ENCODE measurements around the gene PDZD2.

Gene PDZD2

GRCh38 chr5:32057187-32058096 is 418.5 kb downstream of the PDZD2 start:
- Histone ChIP-seq H3K79me2 (ENCODE audit: low read length) (no peaks in the 10 kb centered on the region), H4K20me1 (ENCODE audit: insufficient read depth, low read length) (no peaks in the 10 kb centered on the region), H3K27ac (ENCODE audit: low read length) (no peak overlapping the region), H3K36me3 (replicated peaks; ENCODE audit: low read depth, low read length) (no peaks in the 10 kb centered on the region), H3K4me2 (ENCODE audit: low read length) (no peak overlapping the region), H3K4me3 (ENCODE audit: low read length) (no peak overlapping the region), H3K9ac (ENCODE audit: low read length) (no peak overlapping the region), H3K9me3 (ENCODE audit: insufficient read depth, low read length) (no peaks in the 10 kb centered on the region), H3K4me1 (ENCODE audit: low read length) (no peaks in the 10 kb centered on the region), H2AFZ (ENCODE audit: low read depth, low read length) (no peak overlapping the region), H3K27me3 (ENCODE audit: low read depth, low read length) (no peaks in the 10 kb centered on the region)
- TF ChIP-seq EZH2phosphoT487 (IDR thresholded peaks at IDR 0.05; ENCODE audit: low read depth), result no peak
- no peak for TF ChIP-seq CTCF (IDR thresholded peaks at IDR 0.05; ENCODE audit: low read depth, low read length)

GRCh38 chr5:32058101-32058500 is 419.2 kb downstream of the PDZD2 start:
- Histone ChIP-seq H4K20me1 (ENCODE audit: insufficient read depth, low read length) (no peaks in the 10 kb centered on the region), H3K27me3 (ENCODE audit: low read depth, low read length) (no peaks in the 10 kb centered on the region), H3K9me3 (ENCODE audit: insufficient read depth, low read length) (no peaks in the 10 kb centered on the region), H3K9ac (ENCODE audit: low read length) (no peak overlapping the region), H3K27ac (ENCODE audit: low read length) (no peak overlapping the region), H2AFZ (ENCODE audit: low read depth, low read length) (no peak overlapping the region), H3K36me3 (replicated peaks; ENCODE audit: low read depth, low read length) (no peaks in the 10 kb centered on the region), H3K4me2 (ENCODE audit: low read length) (no peak overlapping the region), H3K4me3 (ENCODE audit: low read length) (no peak overlapping the region), H3K79me2 (ENCODE audit: low read length) (no peaks in the 10 kb centered on the region), H3K4me1 (ENCODE audit: low read length) (no peaks in the 10 kb centered on the region)
- TF ChIP-seq EZH2phosphoT487 (IDR thresholded peaks at IDR 0.05; ENCODE audit: low read depth), result no peak
- no peak for TF ChIP-seq CTCF (IDR thresholded peaks at IDR 0.05; ENCODE audit: low read depth, low read length)

- Histone ChIP-seq H3K27ac (ENCODE audit: low read length) (no peak overlapping the region), H3K9ac (ENCODE audit: low read length) (no peak overlapping the region), H3K36me3 (replicated peaks; ENCODE audit: low read depth, low read length) (no peaks in the 10 kb centered on the region), H3K4me1 (ENCODE audit: low read length) (no peaks in the 10 kb centered on the region), H3K4me2 (ENCODE audit: low read length) (no peak overlapping the region), H4K20me1 (ENCODE audit: insufficient read depth, low read length) (no peaks in the 10 kb centered on the region), H3K4me3 (ENCODE audit: low read length) (no peak overlapping the region), H2AFZ (ENCODE audit: low read depth, low read length) (no peak overlapping the region), H3K9me3 (ENCODE audit: insufficient read depth, low read length) (no peaks in the 10 kb centered on the region), H3K79me2 (ENCODE audit: low read length) (no peaks in the 10 kb centered on the region), H3K27me3 (ENCODE audit: low read depth, low read length) (no peaks in the 10 kb centered on the region)
- no peak for TF ChIP-seq CTCF (IDR thresholded peaks at IDR 0.05; ENCODE audit: low read depth, low read length)
- no peak for TF ChIP-seq EZH2phosphoT487 (IDR thresholded peaks at IDR 0.05; ENCODE audit: low read depth)
Measured at GRCh38 chr5:32058997-32059396, 420.1 kb downstream of the PDZD2 start.

- H2AFZ ChIP-seq (ENCODE audit: low read depth, low read length), result no peak overlapping the region
- no peaks in the 10 kb centered on the region for H3K9me3 ChIP-seq (ENCODE audit: insufficient read depth, low read length)
- H3K27ac ChIP-seq (ENCODE audit: low read length), result no peak overlapping the region
- H3K4me1 ChIP-seq (ENCODE audit: low read length), result no peaks in the 10 kb centered on the region
- no peaks in the 10 kb centered on the region for H3K79me2 ChIP-seq (ENCODE audit: low read length)
- no peak overlapping the region for H3K9ac ChIP-seq (ENCODE audit: low read length)
- no peak overlapping the region for H3K4me2 ChIP-seq (ENCODE audit: low read length)
- TF ChIP-seq EZH2phosphoT487 (IDR thresholded peaks at IDR 0.05; ENCODE audit: low read depth) (no peak), CTCF (IDR thresholded peaks at IDR 0.05; ENCODE audit: low read depth, low read length) (no peak)
- H4K20me1 ChIP-seq (ENCODE audit: insufficient read depth, low read length), result no peaks in the 10 kb centered on the region
- no peak overlapping the region for H3K4me3 ChIP-seq (ENCODE audit: low read length)
- H3K27me3 ChIP-seq (ENCODE audit: low read depth, low read length), result no peaks in the 10 kb centered on the region
- H3K36me3 ChIP-seq (replicated peaks; ENCODE audit: low read depth, low read length), result no peaks in the 10 kb centered on the region
Measured at GRCh38 chr5:32059761-32060530, 421.0 kb downstream of the PDZD2 start.

Measured in OCI-LY3 (cell line).